AG04450 (cell line): ENCODE measurements around the gene ZNF385C. TPM values are rescaled to one million over a fixed set of nuclear protein-coding genes. Genes with fewer than 3 reads are reported as not detected.

ENCODE experiments used
- CTCF ChIA-PET: fragments of 300-600, 350-600 bp; formaldehyde crosslinking; extraction: SDS; loops from one replicate; lab custom pipeline; 2022; ENCODE audit warnings: antibody characterized with exemption, inconsistent platforms; lab: Charles Lee
- POLR2A ChIA-PET: fragments of 350-600 bp; formaldehyde crosslinking; extraction: SDS; loops from one replicate; lab custom pipeline; 2021; ENCODE audit warnings: antibody characterized with exemption, inconsistent platforms; lab: Yijun Ruan, JAX
- DNase-seq: peaks from one replicate; pipeline ENCODE4 v3.0.0-alpha.2; 2011; ENCODE audit warnings: low read depth, low spot score
- H3K27ac ChIP-seq: one replicate; pipeline ENCODE4 v1.5.1; 2012; ENCODE audit warnings: low read depth, low read length, control low read depth
- H3K27me3 ChIP-seq: one replicate; pipeline ENCODE4 v1.6.0; 2012; ENCODE audit warnings: low read length; ENCODE audit not compliant: control insufficient read depth, insufficient read depth
- H3K4me3 ChIP-seq: 2 replicates; pipeline ENCODE4 v1.5.1; 2011; ENCODE audit warnings: mild to moderate bottlenecking, low read depth, low read length, control low read depth
- H3K9me3 ChIP-seq: 2 replicates; pipeline ENCODE4 v1.5.1; 2012; ENCODE audit warnings: low read length; ENCODE audit not compliant: control insufficient read depth, insufficient read depth
- polyA plus RNA-seq: library from polyadenylated mRNA; depleted of rRNA; stranded (reverse); fragments of >200 nt; gene quantifications from 2 replicates; pipeline ENCODE4 v1.2.3, GENCODE V29; 2011
- TF ChIP-seq, protein P1 (sequence below): IDR thresholded peaks from 2 replicates; pipeline ENCODE4 v1.5.1; 2011; ENCODE audit warnings: low read depth, low read length, control low read depth, inconsistent platforms

The ZNF385C gene
- polyA plus RNA-seq, 1 experiment: not detected

GRCh38 chr17:42009170-42009569 lies 89.1 kb downstream of the ZNF385C start:
- no peaks in the 10 kb centered on the region for H3K9me3 ChIP-seq
- ChIA-PET POLR2A (no interaction called here), CTCF (interaction anchor here (1.8 kb wide), 1 partner anchor 11 kb away, joined by 10 read pairs; the partner anchor contains the start of gene NKIRAS2)
- no peak for DNase-seq
- TF ChIP-seq, protein P1, sequence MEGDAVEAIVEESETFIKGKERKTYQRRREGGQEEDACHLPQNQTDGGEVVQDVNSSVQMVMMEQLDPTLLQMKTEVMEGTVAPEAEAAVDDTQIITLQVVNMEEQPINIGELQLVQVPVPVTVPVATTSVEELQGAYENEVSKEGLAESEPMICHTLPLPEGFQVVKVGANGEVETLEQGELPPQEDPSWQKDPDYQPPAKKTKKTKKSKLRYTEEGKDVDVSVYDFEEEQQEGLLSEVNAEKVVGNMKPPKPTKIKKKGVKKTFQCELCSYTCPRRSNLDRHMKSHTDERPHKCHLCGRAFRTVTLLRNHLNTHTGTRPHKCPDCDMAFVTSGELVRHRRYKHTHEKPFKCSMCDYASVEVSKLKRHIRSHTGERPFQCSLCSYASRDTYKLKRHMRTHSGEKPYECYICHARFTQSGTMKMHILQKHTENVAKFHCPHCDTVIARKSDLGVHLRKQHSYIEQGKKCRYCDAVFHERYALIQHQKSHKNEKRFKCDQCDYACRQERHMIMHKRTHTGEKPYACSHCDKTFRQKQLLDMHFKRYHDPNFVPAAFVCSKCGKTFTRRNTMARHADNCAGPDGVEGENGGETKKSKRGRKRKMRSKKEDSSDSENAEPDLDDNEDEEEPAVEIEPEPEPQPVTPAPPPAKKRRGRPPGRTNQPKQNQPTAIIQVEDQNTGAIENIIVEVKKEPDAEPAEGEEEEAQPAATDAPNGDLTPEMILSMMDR: no peak
- H3K27ac ChIP-seq: no peak overlapping the region
- H3K27me3 ChIP-seq: no peaks in the 10 kb centered on the region
- H3K4me3 ChIP-seq: no peak overlapping the region

- POLR2A ChIA-PET: interaction anchor here (0.9 to 1.5 kb wide), 2 partner anchors 8 to 12 kb away, joined by 4 to 8 read pairs; partner anchors contain the start of gene DNAJC7
- TF ChIP-seq, protein P1: no peak
These were observed 93.1 kb downstream of the ZNF385C start for GRCh38 chr17:42005166-42005565.

DNA sequence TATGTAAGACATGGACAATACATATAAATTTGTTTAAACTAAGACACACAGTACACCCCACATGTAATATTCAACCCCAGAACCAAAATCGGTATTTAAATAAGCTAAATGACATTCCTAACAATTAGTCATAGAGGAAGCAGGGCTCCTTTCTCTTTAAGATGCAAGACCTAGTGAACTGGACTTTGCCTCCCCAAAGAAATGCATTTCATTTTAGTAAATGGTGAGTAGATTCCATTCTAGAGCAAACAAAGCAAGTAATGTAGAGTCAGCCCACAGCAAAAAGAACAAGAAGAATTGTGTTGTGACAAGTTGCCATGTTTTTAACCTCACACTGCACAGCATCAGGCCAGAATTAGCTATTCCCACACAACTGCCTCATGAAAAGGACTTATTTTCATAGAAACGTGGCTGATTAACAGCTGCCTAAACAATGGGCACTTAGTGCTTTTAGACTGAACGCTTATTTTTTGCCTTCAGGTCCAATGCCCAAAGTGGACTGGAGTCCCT lies 95.4 kb downstream of the ZNF385C start:
- no peak for DNase-seq
- POLR2A ChIA-PET: interaction anchor here (0.8 to 1.0 kb wide), 2 partner anchors 13 to 14 kb away, joined by 3 read pairs; partner anchors contain the start of gene DNAJC7
- CTCF ChIA-PET: interaction anchor here (0.7 to 2.4 kb wide), 7 partner anchors 13 to 115 kb away, joined by 3 to 16 read pairs (median 4); partner anchors contain the start of genes DNAJC7 and NKIRAS2

More at GRCh38 chr17:42005166-42005565, 93.1 kb downstream of the ZNF385C start:
- no peaks in the 10 kb centered on the region for H3K27me3 ChIP-seq
- no peak overlapping the region for H3K27ac ChIP-seq
- no peaks in the 10 kb centered on the region for H3K9me3 ChIP-seq
- H3K4me3 ChIP-seq: no peak overlapping the region
- DNase-seq: no peak
- CTCF ChIA-PET: interaction anchor here (0.6 to 2.4 kb wide), 4 partner anchors 15 to 107 kb away, joined by 3 to 9 read pairs (median 4); partner anchors contain the start of genes DHX58 and NKIRAS2

DNA sequence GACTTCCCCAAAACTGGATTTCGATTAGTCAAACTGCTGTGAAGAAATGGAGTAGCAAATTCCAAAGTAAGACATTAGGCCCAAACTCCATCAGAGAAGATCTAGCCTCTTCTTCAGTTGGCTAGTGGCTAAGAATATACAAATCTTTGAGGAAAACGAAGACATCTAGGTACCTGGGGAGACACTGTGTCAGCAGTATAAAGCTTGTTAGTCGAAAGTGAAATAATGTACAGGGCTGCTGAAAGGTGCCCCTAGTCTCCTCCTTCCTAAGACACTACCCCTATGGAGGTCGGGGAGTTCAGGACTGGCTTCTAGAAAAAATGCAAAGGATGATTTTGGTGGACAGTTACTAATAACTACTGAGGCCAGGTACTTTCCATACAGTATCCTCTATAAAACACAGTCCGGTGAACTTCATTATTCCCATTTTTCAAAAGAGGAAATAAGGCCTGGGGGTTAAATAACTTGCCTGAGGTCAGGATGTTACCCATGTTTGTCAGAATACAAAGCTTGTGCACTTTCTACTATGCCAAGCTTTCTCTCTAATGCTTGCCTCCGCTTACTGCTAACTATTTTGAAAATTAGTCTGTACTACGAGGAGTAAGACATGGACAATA lies 96.0 kb downstream of the ZNF385C start:
- POLR2A ChIA-PET: interaction anchor here (0.8 to 1.0 kb wide), 2 partner anchors 14 to 15 kb away, joined by 3 read pairs; partner anchors contain the start of gene DNAJC7
- CTCF ChIA-PET: interaction anchor here (1.0 to 2.3 kb wide), 4 partner anchors 15 to 23 kb away, joined by 3 to 16 read pairs (median 5); partner anchors contain the start of genes DNAJC7 and NKIRAS2

More for the DNA sequence above, 95.4 kb downstream of the ZNF385C start:
- H3K4me3 ChIP-seq: no peak overlapping the region
- H3K27ac ChIP-seq: peak overlapping the region; percentile 75
- H3K27me3 ChIP-seq: no peaks in the 10 kb centered on the region
- TF ChIP-seq, protein P1: no peak
- H3K9me3 ChIP-seq: no peaks in the 10 kb centered on the region

More for the DNA sequence above, 96.0 kb downstream of the ZNF385C start:
- DNase-seq: no peak
- Histone ChIP-seq H3K9me3 (no peaks in the 10 kb centered on the region), H3K4me3 (no peak overlapping the region), H3K27ac (no peak overlapping the region), H3K27me3 (no peaks in the 10 kb centered on the region)
- TF ChIP-seq, protein P1: no peak
